ENCODE measurements around the gene DNALI1.
"Not testable (repeated sequence)": the region's sequence is repeated elsewhere in the genome, so short reads cannot be mapped to it uniquely, and the experiment has no call there.

DNALI1 gene

DNA sequence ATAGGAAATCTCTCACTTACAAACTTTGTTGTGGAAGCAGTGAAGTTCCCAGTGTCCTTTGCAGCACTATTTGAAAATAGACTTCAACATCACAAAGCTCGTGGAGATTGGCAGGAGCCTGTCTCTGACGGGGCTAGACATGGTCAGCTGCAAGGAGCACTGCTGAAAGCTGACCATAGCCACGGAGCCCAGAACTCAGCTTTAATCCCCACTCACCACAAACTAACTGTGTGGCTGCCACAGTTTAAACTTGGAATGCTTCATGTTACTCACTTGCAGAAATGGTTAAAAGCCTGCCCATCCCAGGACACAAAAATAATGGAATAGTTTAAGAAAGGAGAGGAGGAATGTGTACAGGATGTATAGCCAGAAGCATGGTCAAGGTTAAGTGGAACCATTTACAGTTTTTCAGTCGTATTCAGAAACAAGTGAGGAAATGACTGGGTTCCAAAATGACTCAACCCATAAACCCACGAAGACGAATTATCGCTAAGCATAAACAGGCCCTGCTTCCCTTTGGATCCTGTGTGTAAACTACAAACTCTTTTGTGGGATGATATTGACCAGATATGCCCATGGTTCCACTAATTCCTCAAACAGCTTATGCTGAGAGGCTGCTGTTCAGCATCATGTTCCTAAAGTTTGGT lies 18.2 kb downstream of the DNALI1 start:
- no peak overlapping the region for H3K4me3 ChIP-seq (ENCODE audit: low read depth, low read length)
- TF ChIP-seq, protein P1, sequence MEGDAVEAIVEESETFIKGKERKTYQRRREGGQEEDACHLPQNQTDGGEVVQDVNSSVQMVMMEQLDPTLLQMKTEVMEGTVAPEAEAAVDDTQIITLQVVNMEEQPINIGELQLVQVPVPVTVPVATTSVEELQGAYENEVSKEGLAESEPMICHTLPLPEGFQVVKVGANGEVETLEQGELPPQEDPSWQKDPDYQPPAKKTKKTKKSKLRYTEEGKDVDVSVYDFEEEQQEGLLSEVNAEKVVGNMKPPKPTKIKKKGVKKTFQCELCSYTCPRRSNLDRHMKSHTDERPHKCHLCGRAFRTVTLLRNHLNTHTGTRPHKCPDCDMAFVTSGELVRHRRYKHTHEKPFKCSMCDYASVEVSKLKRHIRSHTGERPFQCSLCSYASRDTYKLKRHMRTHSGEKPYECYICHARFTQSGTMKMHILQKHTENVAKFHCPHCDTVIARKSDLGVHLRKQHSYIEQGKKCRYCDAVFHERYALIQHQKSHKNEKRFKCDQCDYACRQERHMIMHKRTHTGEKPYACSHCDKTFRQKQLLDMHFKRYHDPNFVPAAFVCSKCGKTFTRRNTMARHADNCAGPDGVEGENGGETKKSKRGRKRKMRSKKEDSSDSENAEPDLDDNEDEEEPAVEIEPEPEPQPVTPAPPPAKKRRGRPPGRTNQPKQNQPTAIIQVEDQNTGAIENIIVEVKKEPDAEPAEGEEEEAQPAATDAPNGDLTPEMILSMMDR (IDR thresholded peaks at IDR 0.05; ENCODE audit: insufficient read depth, low read length, missing control alignments) = no peak
- peak; percentile 65 for DNase-seq (ENCODE audit: low read depth, low spot score)
- CTCF ChIA-PET = interaction anchor here (0.8 to 8.5 kb wide), 7 partner anchors 11 to 285 kb away, joined by 3 to 43 read pairs (median 4); partner anchors contain the start of genes C1orf122, CDCA8, MEAF6 and YRDC
- POLR2A ChIA-PET = interaction anchor here (0.6 to 1.1 kb wide), 4 partner anchors 11 to 60 kb away, joined by 3 to 4 read pairs (median 3); partner anchors contain the start of genes GNL2 and MEAF6

DNA sequence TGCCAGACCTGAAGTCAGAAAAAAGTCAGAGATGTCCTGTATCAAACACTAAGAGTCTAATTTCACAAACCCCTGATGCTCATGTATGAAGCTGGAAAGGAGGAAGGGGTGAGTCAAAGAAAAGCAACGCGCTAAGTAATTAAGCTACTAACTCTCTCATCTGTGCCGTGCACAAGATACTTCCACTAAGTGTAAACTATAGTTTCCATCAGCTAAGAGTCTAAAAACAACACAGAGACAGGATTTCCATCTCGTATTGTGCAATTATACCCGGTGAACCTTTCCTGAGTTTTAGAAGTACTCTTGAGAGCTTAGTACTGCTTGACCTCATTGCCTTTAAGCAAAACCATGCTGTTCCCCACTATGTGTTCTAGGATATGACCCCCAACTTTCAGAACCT lies 19.0 kb downstream of the DNALI1 start:
- no peak overlapping the region for H3K4me3 ChIP-seq (ENCODE audit: low read depth, low read length)
- POLR2A ChIA-PET = interaction anchor here (0.6 to 0.8 kb wide), 2 partner anchors 20 to 61 kb away, joined by 3 to 4 read pairs; partner anchors contain the start of genes GNL2 and MEAF6
- peak; percentile 5 for DNase-seq (ENCODE audit: low read depth, low spot score)
- CTCF ChIA-PET = interaction anchor here (0.8 to 8.5 kb wide), 8 partner anchors 13 to 232 kb away, joined by 3 to 43 read pairs (median 4); partner anchors contain the start of genes C1orf122, CDCA8, MEAF6 and YRDC
- TF ChIP-seq, protein P1 (IDR thresholded peaks at IDR 0.05; ENCODE audit: insufficient read depth, low read length, missing control alignments) = no peak

DNA sequence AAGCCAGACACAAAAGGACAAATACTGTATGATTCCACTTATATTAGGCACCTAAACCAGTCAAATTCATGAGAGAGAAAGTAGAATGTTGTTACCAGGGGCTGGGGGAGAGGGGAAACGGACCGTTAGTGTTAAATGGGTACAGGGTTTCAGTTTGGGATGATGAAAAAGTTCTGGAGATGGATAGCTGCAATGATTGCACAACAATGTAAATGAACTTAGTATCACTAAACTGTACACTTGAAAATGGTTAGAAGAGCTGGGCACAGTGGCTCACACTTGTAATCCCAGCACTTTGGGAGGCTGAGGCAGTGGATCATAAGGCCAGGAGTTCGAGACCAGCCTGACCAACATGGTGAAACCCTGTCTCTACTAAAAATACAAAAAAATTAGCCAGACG lies 27.8 kb downstream of the DNALI1 start:
- POLR2A ChIA-PET; DNase-seq (ENCODE audit: low read depth, low spot score); H3K4me3 ChIP-seq (ENCODE audit: low read depth, low read length); CTCF ChIA-PET: not testable (repeated sequence)

DNA sequence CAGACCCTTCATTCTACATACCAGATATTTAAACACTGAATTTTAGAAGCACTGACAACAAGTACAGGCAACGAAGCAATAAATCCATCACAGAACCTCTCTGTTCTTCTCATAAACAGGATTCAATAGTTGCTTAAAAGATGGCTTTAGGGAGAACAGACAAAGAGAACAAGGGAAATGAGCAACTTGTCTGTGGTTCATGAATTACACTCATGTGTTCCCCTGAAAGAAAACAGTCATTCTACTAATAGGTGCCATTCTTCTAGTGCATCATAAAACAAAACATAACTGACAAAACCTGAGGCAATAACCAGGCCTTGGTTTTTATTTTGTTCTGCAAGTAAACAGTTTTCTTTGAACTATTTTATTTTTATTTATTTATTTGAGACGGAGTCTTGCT lies 32.2 kb downstream of the DNALI1 start:
- no peak for DNase-seq (ENCODE audit: low read depth, low spot score)
- TF ChIP-seq, protein P1 (IDR thresholded peaks at IDR 0.05; ENCODE audit: insufficient read depth, low read length, missing control alignments) = no peak
- ChIA-PET POLR2A (no interaction called here), CTCF (interaction anchor here (1.2 to 2.3 kb wide), 3 partner anchors 11 to 14 kb away, joined by 5 to 7 read pairs (median 6); no protein-coding TSS in a partner anchor)
- no peak overlapping the region for H3K4me3 ChIP-seq (ENCODE audit: low read depth, low read length)

DNA sequence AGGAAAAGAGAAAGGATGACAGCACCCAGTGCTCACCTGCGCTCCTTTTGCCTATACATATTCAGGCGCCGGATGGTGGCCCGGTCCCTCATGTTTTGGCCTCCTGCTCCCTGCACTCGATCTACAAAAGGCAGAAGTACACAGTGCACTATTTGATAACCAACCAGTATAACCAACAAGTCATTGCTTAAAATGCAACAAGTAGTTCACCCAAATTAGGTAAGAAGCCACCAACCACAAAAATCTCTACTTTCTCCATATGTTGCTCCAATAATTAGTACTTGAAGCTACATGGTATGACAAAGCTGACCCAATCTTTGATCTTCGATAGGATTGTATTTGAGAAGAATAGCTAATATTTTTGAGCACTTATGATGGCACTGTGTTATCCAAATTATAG lies 37.0 kb downstream of the DNALI1 start:
- TF ChIP-seq, protein P1 (IDR thresholded peaks at IDR 0.05; ENCODE audit: insufficient read depth, low read length, missing control alignments) = no peak
- CTCF ChIA-PET = interaction anchor here (1.0 to 1.6 kb wide), 4 partner anchors 9 to 139 kb away, joined by 4 to 6 read pairs (median 5); partner anchors contain the start of gene MEAF6
- DNase-seq (ENCODE audit: low read depth, low spot score) = no peak
- H3K4me3 ChIP-seq (ENCODE audit: low read depth, low read length) = no peak overlapping the region
- POLR2A ChIA-PET = interaction anchor here (1.0 kb wide), 1 partner anchor 19 kb away, joined by 3 read pairs; no protein-coding TSS in a partner anchor

DNA sequence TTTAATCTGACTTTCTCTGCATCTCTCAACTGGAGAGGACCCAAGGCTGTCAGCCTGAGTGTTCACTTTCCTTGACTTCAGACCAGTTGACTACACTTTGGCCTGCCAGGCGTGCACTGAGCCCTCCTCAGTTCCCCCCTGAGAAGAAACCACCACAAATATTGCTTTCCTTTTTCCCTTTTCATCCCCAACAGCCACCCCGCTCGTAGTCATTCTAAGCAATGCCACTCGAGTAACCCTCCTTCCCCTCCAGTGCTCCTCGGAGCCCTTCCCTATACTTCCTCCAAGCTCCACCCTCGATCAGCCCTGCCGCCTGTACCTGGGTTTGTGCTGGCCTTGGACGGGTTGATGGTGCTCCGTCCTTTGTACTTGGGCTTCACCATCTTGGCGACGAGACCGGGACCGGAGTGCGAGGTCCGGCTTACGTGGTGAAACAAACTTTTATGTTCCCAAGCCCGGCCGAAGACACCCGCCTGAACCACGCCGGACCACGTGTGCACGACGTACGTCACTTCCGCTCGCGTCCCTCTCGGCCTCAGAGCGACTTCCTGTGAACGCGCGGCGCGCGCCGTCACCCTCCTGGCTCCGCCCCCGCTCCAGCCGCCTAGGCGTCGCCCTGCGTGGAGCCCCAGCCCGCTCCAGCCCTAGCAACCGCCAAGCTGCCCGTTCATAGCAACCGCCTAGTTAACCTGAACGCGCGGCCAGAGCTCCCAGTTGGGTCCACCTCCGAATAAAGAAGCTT lies 38.9 kb downstream of the DNALI1 start, which contains the start of gene GNL2:
Gene GNL2 (minus strand): TSS at position 498 of the 742 bp plus-strand sequence. CDS start 115 bp downstream, at position 383.
- TF ChIP-seq, protein P1 (IDR thresholded peaks at IDR 0.05; ENCODE audit: insufficient read depth, low read length, missing control alignments) = no peak
- DNase-seq (ENCODE audit: low read depth, low spot score) = peak; percentile 59
- ChIA-PET POLR2A (interaction anchor here (0.9 to 1.4 kb wide), 5 partner anchors 9 to 95 kb away, joined by 3 to 4 read pairs (median 4); partner anchors contain the start of gene MEAF6), CTCF (interaction anchor here (0.6 to 14.5 kb wide), 6 partner anchors 9 to 84 kb away, joined by 3 to 382 read pairs (median 4); no protein-coding TSS in a partner anchor)
- peak within 1 kb of the TSS; percentile 91 for H3K4me3 ChIP-seq (ENCODE audit: low read depth, low read length)
